Stimulated activated naive CD8-positive, alpha-beta T cell treated with anti-CD3 and anti-CD28 coated beads, Interleukin-15, Interleukin-2, amounts not matched to agents 100 U/mL and 50 U/mL, for 24 hours (primary cell): ENCODE data around the gene TSSK1B.
"Not testable (repeated sequence)": the region's sequence is repeated elsewhere in the genome, so short reads cannot be mapped to it uniquely, and the experiment has no call there.

Experiments
- ATAC-seq: fragments of 150-1000 bp; cut with Tn5 transposase; one replicate; pipeline ENCODE4 v1.10.0; 2021
- DNase-seq: peaks from one replicate; pipeline ENCODE4 v3.0.0; 2021

Gene TSSK1B

GRCh38 chr5:113434889-113435288 lies at the start of gene TSSK1B:
TSS of gene TSSK1B (minus strand) at chr5:113434989. CDS start at chr5:113434839, 150 bp downstream.
- DNase-seq, result no peak
- ATAC-seq, result no peak

GRCh38 chr5:113480243-113480642 lies 45.5 kb upstream of the TSSK1B start:
- DNase-seq (no peak), ATAC-seq (no peak)

GRCh38 chr5:113478691-113479090 lies 43.9 kb upstream of the TSSK1B start:
- no peak for DNase-seq

GRCh38 chr5:113474100-113474728 lies 39.4 kb upstream of the TSSK1B start:
- DNase-seq, result no peak
- no peak for ATAC-seq

More at GRCh38 chr5:113478691-113479090, 43.9 kb upstream of the TSSK1B start:
- ATAC-seq, result no peak

- ATAC-seq, result no peak
These were observed 28.2 kb upstream of the TSSK1B start for GRCh38 chr5:113463032-113463431.

GRCh38 chr5:113457106-113457505 lies 22.3 kb upstream of the TSSK1B start:
- DNase-seq, ATAC-seq: not testable (repeated sequence)

More at GRCh38 chr5:113463032-113463431, 28.2 kb upstream of the TSSK1B start:
- DNase-seq, result no peak

- no peak for ATAC-seq
- no peak for DNase-seq
These were observed 18.2 kb upstream of the TSSK1B start for GRCh38 chr5:113452941-113453340.

GRCh38 chr5:113451797-113452196 lies 17.0 kb upstream of the TSSK1B start:
- no peak for DNase-seq
- no peak for ATAC-seq

- no peak for ATAC-seq
- DNase-seq, result no peak
These were observed 16.1 kb upstream of the TSSK1B start for GRCh38 chr5:113450929-113451328.

GRCh38 chr5:113450462-113450861 lies 15.7 kb upstream of the TSSK1B start:
- no peak for DNase-seq
- ATAC-seq, result no peak

- DNase-seq (no peak), ATAC-seq (no peak)
These were observed 13.5 kb upstream of the TSSK1B start for GRCh38 chr5:113448252-113448651.

- no peak for ATAC-seq
- no peak for DNase-seq
These were observed 12.8 kb upstream of the TSSK1B start for GRCh38 chr5:113447498-113448050.

GRCh38 chr5:113446358-113446927 lies 11.7 kb upstream of the TSSK1B start:
- DNase-seq (no peak), ATAC-seq (no peak)

GRCh38 chr5:113437111-113437510 lies 2.3 kb upstream of the TSSK1B start:
- no peak for DNase-seq
- no peak for ATAC-seq

GRCh38 chr5:113435575-113435974 lies 786 bp upstream of the TSSK1B start:
- no peak for ATAC-seq
- DNase-seq, result no peak

GRCh38 chr5:113433862-113434612 lies 752 bp downstream of the TSSK1B start:
- no peak for ATAC-seq
- no peak for DNase-seq

- DNase-seq (no peak), ATAC-seq (no peak)
These were observed 1.7 kb downstream of the TSSK1B start for GRCh38 chr5:113433071-113433470.

- ATAC-seq (no peak), DNase-seq (no peak)
These were observed 6.8 kb downstream of the TSSK1B start for GRCh38 chr5:113427871-113428574.

- ATAC-seq (no peak), DNase-seq (no peak)
These were observed 8.9 kb downstream of the TSSK1B start for GRCh38 chr5:113425909-113426308.

- no peak for ATAC-seq
- DNase-seq, result no peak
These were observed 13.1 kb downstream of the TSSK1B start for GRCh38 chr5:113421693-113422092.

- ATAC-seq, result no peak
- no peak for DNase-seq
These were observed 29.3 kb downstream of the TSSK1B start for GRCh38 chr5:113405530-113405929.

- ATAC-seq, result no peak
- no peak for DNase-seq
These were observed 30.5 kb downstream of the TSSK1B start for GRCh38 chr5:113404269-113404668.
